Osteocyte (in vitro differentiated cells): ENCODE measurements around the gene NCAN. TPM values are rescaled to one million over a fixed set of nuclear protein-coding genes. Genes with fewer than 3 reads are reported as not detected.

ENCODE experiments used
- DNase-seq: peaks from one replicate; pipeline ENCODE4 v3.0.0; 2021; ENCODE audit warnings: mixed read lengths; ENCODE audit not compliant: unreplicated experiment; ENCODE audit errors: extremely low spot score
- H3K27ac Mint-ChIP-seq: one replicate; pipeline ENCODE4 v1.8.0; 2021; ENCODE audit warnings: mild to moderate bottlenecking, mixed read lengths; ENCODE audit not compliant: unreplicated experiment
- H3K27me3 Mint-ChIP-seq: one replicate; pipeline ENCODE4 v1.8.0; 2021; ENCODE audit warnings: mixed read lengths; ENCODE audit not compliant: unreplicated experiment
- H3K36me3 Mint-ChIP-seq: one replicate; pipeline ENCODE4 v1.8.0; 2021; ENCODE audit warnings: mixed read lengths; ENCODE audit not compliant: unreplicated experiment
- H3K4me1 Mint-ChIP-seq: one replicate; pipeline ENCODE4 v1.8.0; 2021; ENCODE audit warnings: mixed read lengths; ENCODE audit not compliant: unreplicated experiment
- H3K4me3 Mint-ChIP-seq: one replicate; pipeline ENCODE4 v1.8.0; 2021; ENCODE audit warnings: mild to moderate bottlenecking, moderate library complexity, mixed read lengths; ENCODE audit not compliant: unreplicated experiment
- H3K9me3 Mint-ChIP-seq: one replicate; pipeline ENCODE4 v1.8.0; 2021; ENCODE audit warnings: mixed read lengths; ENCODE audit not compliant: unreplicated experiment
- total RNA-seq: library from RNA; stranded (reverse); gene quantifications from 2 replicates; pipeline ENCODE4 v1.2.1, GENCODE V29; 2021
- TF ChIP-seq, protein P1 (sequence below): fragments of 200-600 bp; sonication (generic); IDR thresholded peaks from 2 replicates; pipeline ENCODE4 v1.5.0; 2021; ENCODE audit warnings: antibody characterized with exemption, mild to moderate bottlenecking, moderate library complexity

NCAN gene
- total RNA-seq, 1 donor from 2014 or later = not detected

DNA sequence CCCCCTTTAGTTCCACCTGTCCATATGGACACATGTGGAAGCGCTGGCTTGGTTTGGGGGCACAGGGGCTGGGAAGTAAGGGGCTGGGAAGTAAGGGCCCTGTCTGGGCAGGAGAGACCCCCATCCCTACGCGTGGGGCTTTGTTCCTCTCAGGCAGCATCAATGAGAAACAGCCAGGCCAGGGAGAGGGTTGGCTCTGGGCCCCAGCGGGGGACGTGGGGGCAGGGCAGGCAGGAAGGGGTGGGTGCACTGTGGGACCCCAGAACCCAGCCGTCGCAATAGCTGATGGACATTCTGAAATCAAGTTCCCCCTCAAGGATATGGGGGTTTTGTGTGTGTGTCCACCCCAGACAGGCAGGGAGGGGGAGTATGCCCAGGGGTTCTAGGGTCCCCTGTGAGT lies 1.2 kb downstream of the NCAN start:
- TF ChIP-seq, protein P1, sequence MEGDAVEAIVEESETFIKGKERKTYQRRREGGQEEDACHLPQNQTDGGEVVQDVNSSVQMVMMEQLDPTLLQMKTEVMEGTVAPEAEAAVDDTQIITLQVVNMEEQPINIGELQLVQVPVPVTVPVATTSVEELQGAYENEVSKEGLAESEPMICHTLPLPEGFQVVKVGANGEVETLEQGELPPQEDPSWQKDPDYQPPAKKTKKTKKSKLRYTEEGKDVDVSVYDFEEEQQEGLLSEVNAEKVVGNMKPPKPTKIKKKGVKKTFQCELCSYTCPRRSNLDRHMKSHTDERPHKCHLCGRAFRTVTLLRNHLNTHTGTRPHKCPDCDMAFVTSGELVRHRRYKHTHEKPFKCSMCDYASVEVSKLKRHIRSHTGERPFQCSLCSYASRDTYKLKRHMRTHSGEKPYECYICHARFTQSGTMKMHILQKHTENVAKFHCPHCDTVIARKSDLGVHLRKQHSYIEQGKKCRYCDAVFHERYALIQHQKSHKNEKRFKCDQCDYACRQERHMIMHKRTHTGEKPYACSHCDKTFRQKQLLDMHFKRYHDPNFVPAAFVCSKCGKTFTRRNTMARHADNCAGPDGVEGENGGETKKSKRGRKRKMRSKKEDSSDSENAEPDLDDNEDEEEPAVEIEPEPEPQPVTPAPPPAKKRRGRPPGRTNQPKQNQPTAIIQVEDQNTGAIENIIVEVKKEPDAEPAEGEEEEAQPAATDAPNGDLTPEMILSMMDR = no peak
- peaks cover 37% of the 10 kb centered on the region for H3K27me3 Mint-ChIP-seq
- no peaks in the 10 kb centered on the region for H3K36me3 Mint-ChIP-seq
- H3K9me3 Mint-ChIP-seq = no peaks in the 10 kb centered on the region
- DNase-seq = no peak
- H3K27ac Mint-ChIP-seq = no peak overlapping the region
- H3K4me3 Mint-ChIP-seq = no peak overlapping the region
- no peaks in the 10 kb centered on the region for H3K4me1 Mint-ChIP-seq

DNA sequence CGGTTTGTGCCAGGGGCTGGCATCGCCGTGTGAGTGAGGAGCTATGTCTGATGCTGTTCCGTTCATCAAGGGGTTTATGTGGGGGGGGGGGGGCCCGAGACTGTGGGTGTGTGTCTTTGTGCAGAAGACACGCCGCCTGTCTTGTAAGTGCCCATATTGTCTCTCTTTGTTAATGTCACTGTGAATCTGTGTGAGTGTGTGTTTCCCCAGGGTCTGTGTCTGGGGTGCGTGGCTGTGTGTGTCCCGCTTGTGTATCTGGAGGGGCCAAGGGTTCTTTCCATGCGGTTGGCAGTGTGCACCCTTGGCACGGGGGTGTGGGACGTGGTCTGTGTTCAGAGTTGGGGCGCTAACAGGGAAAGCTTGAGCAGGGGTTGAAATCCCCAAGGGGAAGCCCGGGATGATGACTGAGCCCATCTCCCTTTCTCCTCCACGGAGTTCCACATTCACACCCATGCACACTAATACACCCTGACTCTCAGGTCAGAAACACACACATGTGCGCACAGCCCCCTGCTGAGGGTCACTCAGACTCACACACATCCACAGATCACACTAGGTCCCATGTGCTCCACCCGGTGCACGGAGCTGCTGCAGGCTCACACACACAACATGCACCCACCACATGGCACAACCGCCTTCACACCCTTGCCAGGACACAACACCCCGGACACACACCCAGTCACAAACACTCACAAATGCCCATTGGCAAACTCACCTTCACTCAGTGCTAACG lies 1.8 kb downstream of the NCAN start:
- Mint-ChIP-seq H3K4me3 (no peak overlapping the region), H3K36me3 (no peaks in the 10 kb centered on the region), H3K9me3 (no peaks in the 10 kb centered on the region), H3K27ac (no peak overlapping the region), H3K27me3 (peaks cover 37% of the 10 kb centered on the region), H3K4me1 (no peaks in the 10 kb centered on the region)
- DNase-seq = peak; percentile 77
- TF ChIP-seq, protein P1 = no peak

DNA sequence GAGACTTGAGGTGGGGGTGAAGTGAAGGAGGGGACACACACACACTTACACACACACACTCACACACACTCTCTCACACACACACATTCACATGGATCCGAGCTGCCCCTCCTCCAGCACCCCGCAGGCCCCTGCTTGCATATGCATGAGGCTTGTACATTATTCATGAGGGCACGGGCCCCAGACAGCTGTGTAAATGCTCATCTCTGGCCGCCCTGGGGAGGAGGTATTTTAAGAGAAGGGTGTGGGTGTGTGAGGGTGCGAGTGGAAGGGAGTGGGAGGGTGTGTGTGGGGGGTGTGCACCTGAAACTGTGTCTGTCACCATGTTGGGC lies 2.4 kb downstream of the NCAN start:
- no peak overlapping the region for H3K4me3 Mint-ChIP-seq
- no peaks in the 10 kb centered on the region for H3K36me3 Mint-ChIP-seq
- DNase-seq = no peak
- no peaks in the 10 kb centered on the region for H3K9me3 Mint-ChIP-seq
- H3K27ac Mint-ChIP-seq = no peak overlapping the region
- TF ChIP-seq, protein P1 = no peak
- no peaks in the 10 kb centered on the region for H3K4me1 Mint-ChIP-seq
- H3K27me3 Mint-ChIP-seq = peaks cover 37% of the 10 kb centered on the region

DNA sequence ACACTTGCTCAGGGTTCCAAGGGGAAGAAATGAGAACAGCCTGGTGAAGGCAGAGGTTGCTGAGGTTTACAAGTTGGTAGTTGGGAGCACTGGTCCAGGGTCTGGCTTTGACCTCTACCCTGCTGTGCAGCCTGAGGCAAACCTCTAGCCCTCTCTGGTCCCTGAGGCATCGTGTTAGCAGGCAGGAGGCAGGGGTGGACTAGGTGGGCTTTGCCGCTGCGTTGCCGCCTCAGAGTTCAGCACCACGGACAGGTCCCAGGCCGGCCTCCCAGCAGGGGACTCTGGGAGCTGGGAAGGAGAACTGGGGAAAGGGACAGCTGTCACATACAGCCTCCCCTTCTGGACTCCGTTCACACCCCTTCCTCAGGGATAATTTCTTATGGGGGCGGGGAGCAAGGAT lies 3.1 kb downstream of the NCAN start:
- TF ChIP-seq, protein P1 = no peak
- H3K36me3 Mint-ChIP-seq = no peaks in the 10 kb centered on the region
- no peaks in the 10 kb centered on the region for H3K9me3 Mint-ChIP-seq
- DNase-seq = peak; percentile 88
- no peak overlapping the region for H3K27ac Mint-ChIP-seq
- no peaks in the 10 kb centered on the region for H3K4me1 Mint-ChIP-seq
- peaks cover 37% of the 10 kb centered on the region for H3K27me3 Mint-ChIP-seq
- H3K4me3 Mint-ChIP-seq = no peak overlapping the region

DNA sequence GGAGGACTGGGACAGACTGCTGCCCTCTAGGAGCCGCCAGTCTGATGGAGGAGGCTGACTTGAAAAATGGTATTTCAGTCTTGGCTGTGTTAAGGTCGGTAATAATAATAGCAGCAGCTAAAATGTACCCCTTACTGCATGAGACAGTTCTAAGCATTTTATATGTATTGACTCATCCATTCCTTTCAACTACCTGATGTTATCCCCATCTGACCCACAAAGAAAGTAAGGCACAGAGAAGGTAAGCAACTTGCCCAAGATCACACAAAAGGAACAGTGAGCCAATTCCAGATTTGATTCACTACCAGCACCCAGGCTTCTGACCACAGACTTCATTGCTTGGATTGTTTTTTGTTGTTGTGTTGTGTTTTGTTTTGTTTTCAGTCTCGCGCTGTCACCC lies 4.0 kb downstream of the NCAN start:
- Mint-ChIP-seq H3K27me3 (peaks cover 34% of the 10 kb centered on the region), H3K27ac (no peak overlapping the region), H3K36me3 (no peaks in the 10 kb centered on the region), H3K9me3 (no peaks in the 10 kb centered on the region), H3K4me3 (no peak overlapping the region), H3K4me1 (no peaks in the 10 kb centered on the region)
- TF ChIP-seq, protein P1 = no peak
- no peak for DNase-seq
